Left ventricle myocardium inferior (tissue), 1 donor: ENCODE measurements around the gene ATG7. TPM values are rescaled to one million over a fixed set of nuclear protein-coding genes. Genes with fewer than 3 reads are reported as not detected.

Source experiments
- DNase-seq: peaks from one replicate; pipeline ENCODE4 v3.0.0-alpha.2; 2020
- H3K27ac ChIP-seq: fragments of 200-600 bp; replicated peaks from 2 replicates; pipeline ENCODE4 v1.8.0; 2021
- H3K27me3 ChIP-seq: fragments of 200-600 bp; 2 replicates; pipeline ENCODE4 v1.8.0; 2021; ENCODE audit warnings: low read depth
- H3K36me3 ChIP-seq: fragments of 200-600 bp; 2 replicates; pipeline ENCODE4 v1.8.0; 2021
- H3K4me1 ChIP-seq: fragments of 200-600 bp; 2 replicates; pipeline ENCODE4 v1.8.0; 2021
- H3K4me3 ChIP-seq: fragments of 200-600 bp; 2 replicates; pipeline ENCODE4 v1.8.0; 2021; ENCODE audit warnings: mild to moderate bottlenecking, moderate library complexity
- H3K9me3 ChIP-seq: fragments of 200-600 bp; replicated peaks from 2 replicates; pipeline ENCODE4 v1.8.0; 2021
- intact Hi-C: fragments of 100-400 bp; cut with micrococcal nuclease; formaldehyde crosslinking; loops from one replicate; pipeline ENCODE4 v1.11.0; 2022
- total RNA-seq: library from RNA; stranded (reverse); fragmentation: NEBNext Ultra II Directional; extraction: Animal tissue kit (Norgen Biotek cat#: 25700); gene quantifications from one replicate; pipeline ENCODE4 v1.2.1, GENCODE V29; 2021
- TF ChIP-seq, protein P1 (sequence below): fragments of 200-600 bp; IDR thresholded peaks from 2 replicates; pipeline ENCODE4 v1.8.0; 2021; ENCODE audit warnings: antibody characterized with exemption, mild to moderate bottlenecking, borderline replicate concordance
- donor health status: DM: no; HTN: yes; CAD: no; lungs with severe emphysema.

Gene ATG7
- total RNA-seq, 1 donor from 2014 or later: 15.7 TPM

- Histone ChIP-seq H3K27ac (no peak overlapping the region), H3K4me3 (no peak overlapping the region), H3K27me3 (no peaks in the 10 kb centered on the region), H3K4me1 (peaks cover 31% of the 10 kb centered on the region), H3K9me3 (no peaks in the 10 kb centered on the region), H3K36me3 (peaks cover 6% of the 10 kb centered on the region)
- intact Hi-C loops: no loop called here
- TF ChIP-seq, protein P1, sequence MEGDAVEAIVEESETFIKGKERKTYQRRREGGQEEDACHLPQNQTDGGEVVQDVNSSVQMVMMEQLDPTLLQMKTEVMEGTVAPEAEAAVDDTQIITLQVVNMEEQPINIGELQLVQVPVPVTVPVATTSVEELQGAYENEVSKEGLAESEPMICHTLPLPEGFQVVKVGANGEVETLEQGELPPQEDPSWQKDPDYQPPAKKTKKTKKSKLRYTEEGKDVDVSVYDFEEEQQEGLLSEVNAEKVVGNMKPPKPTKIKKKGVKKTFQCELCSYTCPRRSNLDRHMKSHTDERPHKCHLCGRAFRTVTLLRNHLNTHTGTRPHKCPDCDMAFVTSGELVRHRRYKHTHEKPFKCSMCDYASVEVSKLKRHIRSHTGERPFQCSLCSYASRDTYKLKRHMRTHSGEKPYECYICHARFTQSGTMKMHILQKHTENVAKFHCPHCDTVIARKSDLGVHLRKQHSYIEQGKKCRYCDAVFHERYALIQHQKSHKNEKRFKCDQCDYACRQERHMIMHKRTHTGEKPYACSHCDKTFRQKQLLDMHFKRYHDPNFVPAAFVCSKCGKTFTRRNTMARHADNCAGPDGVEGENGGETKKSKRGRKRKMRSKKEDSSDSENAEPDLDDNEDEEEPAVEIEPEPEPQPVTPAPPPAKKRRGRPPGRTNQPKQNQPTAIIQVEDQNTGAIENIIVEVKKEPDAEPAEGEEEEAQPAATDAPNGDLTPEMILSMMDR: no peak
- DNase-seq: no peak
These were observed 158.0 kb downstream of the ATG7 start for GRCh38 chr3:11430207-11430606.

GRCh38 chr3:11430624-11431023 is 158.4 kb downstream of the ATG7 start:
- no peak for DNase-seq
- Histone ChIP-seq H3K27me3 (no peaks in the 10 kb centered on the region), H3K4me1 (peaks cover 33% of the 10 kb centered on the region), H3K27ac (no peak overlapping the region), H3K4me3 (no peak overlapping the region), H3K36me3 (peaks cover 6% of the 10 kb centered on the region), H3K9me3 (no peaks in the 10 kb centered on the region)
- intact Hi-C loops: no loop called here
- TF ChIP-seq, protein P1: no peak

- Histone ChIP-seq H3K27ac (no peak overlapping the region), H3K9me3 (no peaks in the 10 kb centered on the region), H3K36me3 (peaks cover 6% of the 10 kb centered on the region), H3K4me3 (no peak overlapping the region), H3K27me3 (no peaks in the 10 kb centered on the region), H3K4me1 (peaks cover 33% of the 10 kb centered on the region)
- TF ChIP-seq, protein P1: no peak
- no peak for DNase-seq
- intact Hi-C loops: no loop called here
These were observed 159.1 kb downstream of the ATG7 start for GRCh38 chr3:11431319-11431718.

- H3K27me3 ChIP-seq: no peaks in the 10 kb centered on the region
- H3K27ac ChIP-seq: peak overlapping the region; percentile 74
- TF ChIP-seq, protein P1: no peak
- no peaks in the 10 kb centered on the region for H3K9me3 ChIP-seq
- peaks cover 37% of the 10 kb centered on the region for H3K4me1 ChIP-seq
- H3K36me3 ChIP-seq: no peaks in the 10 kb centered on the region
- H3K4me3 ChIP-seq: no peak overlapping the region
- intact Hi-C loops: no loop called here
- DNase-seq: peak; percentile 55
These were observed 161.9 kb downstream of the ATG7 start for GRCh38 chr3:11434017-11434526.

GRCh38 chr3:11434563-11435096 is 162.4 kb downstream of the ATG7 start:
- H3K4me1 ChIP-seq: peaks cover 37% of the 10 kb centered on the region
- H3K27ac ChIP-seq: peak overlapping the region; percentile 74
- no peak for DNase-seq
- TF ChIP-seq, protein P1: no peak
- H3K27me3 ChIP-seq: no peaks in the 10 kb centered on the region
- no peaks in the 10 kb centered on the region for H3K9me3 ChIP-seq
- H3K4me3 ChIP-seq: no peak overlapping the region
- H3K36me3 ChIP-seq: no peaks in the 10 kb centered on the region
- intact Hi-C loops: no loop called here
